Measurements from ENCODE around the gene RRAS2. TPM values are rescaled to one million over a fixed set of nuclear protein-coding genes. Genes with fewer than 3 reads are reported as not detected.

Gene RRAS2
- polyA plus RNA-seq, 3 donors: 0.19 to 0.31 TPM; not detected in 1

- 95% methylated on average over 2 of the region's 2 CpGs for WGBS (ENCODE audit: insufficient coverage)
Observed at GRCh38 chr11:14340721-14341120, 18.3 kb downstream of the RRAS2 start.

GRCh38 chr11:14339356-14339755, 19.6 kb downstream of the RRAS2 start:
- peaks cover 6 to 12% (median 6%) of the 10 kb centered on the region in 3 donors for H3K27me3 Mint-ChIP-seq (ENCODE audit: low read depth in 3 of 3)
- H3K36me3 Mint-ChIP-seq: no peaks in the 10 kb centered on the region
- Histone ChIP-seq H2AFZ (ENCODE audit: insufficient read depth, low read depth, low read length, poor library complexity, severe bottlenecking) (no peak overlapping the region), H3K79me2 (ENCODE audit: insufficient read depth, low read length) (no peaks in the 10 kb centered on the region), H3K4me2 (replicated peaks; ENCODE audit: extremely low read depth, low read length, poor library complexity, severe bottlenecking) (no peak overlapping the region), H3K4me1 (ENCODE audit: control insufficient read depth in 1 of 2, insufficient read depth in 2 of 2, low read length in 2 of 2) (no peaks in the 10 kb centered on the region), H4K20me1 (ENCODE audit: insufficient read depth, low read length) (no peaks in the 10 kb centered on the region), H3K27me3 (ENCODE audit: control insufficient read depth in 2 of 2, insufficient read depth in 2 of 2, low read length in 2 of 2) (no peaks in the 10 kb centered on the region), H3K36me3 (replicated peaks in 1 of 2; ENCODE audit: control insufficient read depth in 1 of 2, insufficient read depth in 2 of 2, low read length in 2 of 2) (no peaks in the 10 kb centered on the region), H3K4me3 (replicated peaks in 1 of 3; ENCODE audit: low read depth in 2 of 3, low read length in 3 of 3) (no peak overlapping the region), H3K27ac (ENCODE audit: low read depth in 1 of 2, low read length in 2 of 2) (no peak overlapping the region), H3K9me3 (replicated peaks in 1 of 2; ENCODE audit: control insufficient read depth in 1 of 2, insufficient read depth in 1 of 2, low read length in 2 of 2) (peaks cover 0 to 4% of the 10 kb centered on the region in 2 donors), H3K9ac (ENCODE audit: insufficient read depth, low read length, poor library complexity, severe bottlenecking) (no peak overlapping the region)
- no peaks in the 10 kb centered on the region for H3K4me1 Mint-ChIP-seq
- DNase-seq: no peak
- no peak for TF ChIP-seq CTCF (IDR thresholded peaks at IDR 0.05)
- H3K9me3 Mint-ChIP-seq: peaks cover 2 to 13% (median 5%) of the 10 kb centered on the region in 7 donors
- intact Hi-C loops (cut with micrococcal nuclease): no loop called here
- H3K4me3 Mint-ChIP-seq: no peak overlapping the region
- WGBS (ENCODE audit: insufficient coverage): no CpG with 5 or more reads among the region's 1 CpG
- H3K27ac Mint-ChIP-seq: no peak overlapping the region

More at GRCh38 chr11:14340721-14341120, 18.3 kb downstream of the RRAS2 start:
- Histone ChIP-seq H3K79me2 (ENCODE audit: insufficient read depth, low read length) (no peaks in the 10 kb centered on the region), H3K27me3 (ENCODE audit: control insufficient read depth in 2 of 2, insufficient read depth in 2 of 2, low read length in 2 of 2) (no peaks in the 10 kb centered on the region), H3K36me3 (replicated peaks in 1 of 2; ENCODE audit: control insufficient read depth in 1 of 2, insufficient read depth in 2 of 2, low read length in 2 of 2) (no peaks in the 10 kb centered on the region), H3K9ac (ENCODE audit: insufficient read depth, low read length, poor library complexity, severe bottlenecking) (no peak overlapping the region), H3K9me3 (replicated peaks in 1 of 2; ENCODE audit: control insufficient read depth in 1 of 2, insufficient read depth in 1 of 2, low read length in 2 of 2) (peaks cover 0 to 4% of the 10 kb centered on the region in 2 donors), H3K4me2 (replicated peaks; ENCODE audit: extremely low read depth, low read length, poor library complexity, severe bottlenecking) (no peak overlapping the region), H4K20me1 (ENCODE audit: insufficient read depth, low read length) (no peaks in the 10 kb centered on the region), H3K4me1 (ENCODE audit: control insufficient read depth in 1 of 2, insufficient read depth in 2 of 2, low read length in 2 of 2) (no peaks in the 10 kb centered on the region), H2AFZ (ENCODE audit: insufficient read depth, low read depth, low read length, poor library complexity, severe bottlenecking) (no peak overlapping the region), H3K27ac (ENCODE audit: low read depth in 1 of 2, low read length in 2 of 2) (no peak overlapping the region), H3K4me3 (replicated peaks in 1 of 3; ENCODE audit: low read depth in 2 of 3, low read length in 3 of 3) (no peak overlapping the region)
- intact Hi-C loops (cut with micrococcal nuclease): no loop called here
- Mint-ChIP-seq H3K27ac (no peak overlapping the region), H3K9me3 (peaks cover 3 to 14% (median 5%) of the 10 kb centered on the region in 7 donors), H3K4me3 (no peak overlapping the region), H3K36me3 (no peaks in the 10 kb centered on the region), H3K4me1 (no peaks in the 10 kb centered on the region), H3K27me3 (ENCODE audit: low read depth in 3 of 3) (peaks cover 2 to 3% (median 2%) of the 10 kb centered on the region in 3 donors)
- DNase-seq: no peak
- no peak for TF ChIP-seq CTCF (IDR thresholded peaks at IDR 0.05)

Data from CD14-positive monocyte (primary cell).